ACC112 (cell line): ENCODE results near the gene CRNN.

ENCODE experiments used
- H2AFZ ChIP-seq: fragments of 200-600 bp; sonication (generic); one replicate; pipeline ENCODE4 v1.6.0; 2017; ENCODE audit warnings: antibody characterized with exemption, low read length; ENCODE audit not compliant: unreplicated experiment
- H3K27ac ChIP-seq: fragments of 200-600 bp; sonication (generic); 2 replicates; pipeline ENCODE4 v1.5.1; 2014; ENCODE audit warnings: low read depth, mild to moderate bottlenecking, antibody characterized with exemption, low read length, moderate library complexity
- H3K27me3 ChIP-seq: fragments of 200-600 bp; sonication (generic); 2 replicates; pipeline ENCODE4 v1.6.1; 2014; ENCODE audit warnings: mild to moderate bottlenecking, antibody characterized with exemption, low read length, moderate library complexity, mixed read lengths; ENCODE audit not compliant: insufficient read depth
- H3K36me3 ChIP-seq: fragments of 200-600 bp; sonication (generic); 2 replicates; pipeline ENCODE4 v1.6.1; 2016; ENCODE audit warnings: mild to moderate bottlenecking, antibody characterized with exemption, low read length, moderate library complexity, mixed read lengths; ENCODE audit not compliant: insufficient read depth
- H3K4me1 ChIP-seq: fragments of 200-600 bp; sonication (generic); one replicate; pipeline ENCODE4 v1.6.1; 2016; ENCODE audit warnings: low read length, mixed read lengths; ENCODE audit not compliant: insufficient read depth, unreplicated experiment, control insufficient read depth
- H3K4me3 ChIP-seq: fragments of 200-600 bp; sonication (generic); 2 replicates; pipeline ENCODE4 v1.5.1; 2014; ENCODE audit warnings: mild to moderate bottlenecking, low read depth, low read length
- H3K79me2 ChIP-seq: fragments of 200-600 bp; sonication (generic); one replicate; pipeline ENCODE4 v1.6.0; 2016; ENCODE audit warnings: low read length; ENCODE audit not compliant: control insufficient read depth, unreplicated experiment, insufficient read depth

The CRNN gene

DNA sequence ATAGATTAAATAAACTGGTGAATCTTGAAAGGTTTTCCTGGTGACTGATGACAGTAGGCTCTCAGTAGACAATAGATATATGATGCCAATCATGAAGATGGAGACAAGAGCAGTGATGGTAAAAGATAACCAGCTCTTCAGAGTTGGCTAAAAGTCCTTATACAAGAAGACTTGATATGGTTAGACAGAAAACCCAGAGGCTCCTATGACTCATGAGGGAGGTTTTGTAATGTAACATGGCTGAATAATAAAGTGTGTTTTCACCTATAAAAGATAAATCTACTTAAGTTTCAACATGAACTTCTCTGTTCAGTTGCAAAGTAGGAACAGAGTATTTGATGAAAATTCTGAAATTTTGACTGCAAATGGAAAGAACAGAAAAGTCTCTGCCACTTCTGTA is 12.7 kb upstream of the CRNN start:
- Histone ChIP-seq H2AFZ (no peak overlapping the region), H3K4me3 (no peak overlapping the region), H3K4me1 (no peaks in the 10 kb centered on the region), H3K36me3 (no peaks in the 10 kb centered on the region), H3K79me2 (no peaks in the 10 kb centered on the region), H3K27ac (no peak overlapping the region), H3K27me3 (no peaks in the 10 kb centered on the region)

DNA sequence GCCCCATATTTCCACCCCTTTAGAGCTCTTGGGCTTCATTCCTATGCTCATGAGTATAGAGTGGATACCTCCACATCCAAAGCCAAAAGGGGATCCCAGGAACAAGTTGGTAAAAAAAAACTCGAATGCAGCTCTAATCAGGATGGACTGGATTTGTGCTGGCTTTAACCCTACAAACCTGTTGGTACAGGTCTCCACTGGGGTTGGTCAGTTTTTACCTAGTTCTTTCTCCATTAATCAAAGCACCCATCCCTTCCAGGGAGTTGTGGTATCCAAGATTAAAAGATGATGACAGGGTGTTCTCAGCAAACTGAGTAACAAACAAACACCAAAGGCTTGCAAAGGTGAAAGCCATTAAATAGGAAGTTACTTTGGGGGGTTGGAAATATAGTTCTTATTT is 5.9 kb upstream of the CRNN start:
- no peak overlapping the region for H3K4me3 ChIP-seq
- H3K79me2 ChIP-seq = no peaks in the 10 kb centered on the region
- H3K27me3 ChIP-seq = peaks cover 38% of the 10 kb centered on the region
- H3K4me1 ChIP-seq = no peaks in the 10 kb centered on the region
- no peak overlapping the region for H2AFZ ChIP-seq
- no peaks in the 10 kb centered on the region for H3K36me3 ChIP-seq
- H3K27ac ChIP-seq = no peak overlapping the region

DNA sequence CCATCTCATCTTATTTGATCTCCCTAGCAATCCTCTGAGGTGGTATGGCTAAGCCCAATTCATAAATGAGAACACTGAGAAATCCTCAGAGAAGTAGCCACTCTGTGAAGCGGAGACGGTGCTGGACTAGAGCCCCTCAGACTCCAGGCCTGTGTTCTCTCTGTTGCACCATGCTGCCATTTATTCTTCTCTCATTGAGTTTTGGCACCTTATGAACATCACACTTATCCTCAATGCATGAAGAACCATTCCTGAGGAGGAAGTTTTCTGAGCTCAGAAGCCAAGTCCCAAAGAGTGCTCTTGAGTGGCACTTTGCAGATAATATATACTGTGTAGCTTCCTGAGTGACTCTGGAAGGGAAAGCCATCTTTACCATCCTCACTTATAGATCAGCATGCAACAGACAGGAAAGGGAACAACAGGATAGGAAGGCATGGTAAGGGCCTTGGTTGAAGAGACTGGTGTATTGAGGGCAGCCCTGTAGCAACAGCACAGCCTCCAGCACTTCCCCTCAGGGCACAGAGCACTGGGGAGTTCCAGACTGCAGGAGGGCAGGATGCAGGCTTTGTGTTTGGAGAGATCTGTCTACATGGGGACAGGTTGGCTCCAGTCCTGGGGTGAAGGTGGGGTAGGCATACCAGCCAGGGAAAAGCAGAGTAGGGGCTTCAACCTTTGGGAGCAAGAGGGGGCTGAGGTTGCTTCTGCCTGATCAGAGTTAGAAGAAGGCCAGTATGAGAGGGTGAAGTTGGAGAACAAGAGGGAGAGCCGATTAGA is 1.6 kb upstream of the CRNN start:
- no peaks in the 10 kb centered on the region for H3K36me3 ChIP-seq
- H3K79me2 ChIP-seq = no peaks in the 10 kb centered on the region
- no peaks in the 10 kb centered on the region for H3K4me1 ChIP-seq
- peaks cover 44% of the 10 kb centered on the region for H3K27me3 ChIP-seq
- no peak overlapping the region for H3K4me3 ChIP-seq
- H3K27ac ChIP-seq = no peak overlapping the region
- no peak overlapping the region for H2AFZ ChIP-seq

DNA sequence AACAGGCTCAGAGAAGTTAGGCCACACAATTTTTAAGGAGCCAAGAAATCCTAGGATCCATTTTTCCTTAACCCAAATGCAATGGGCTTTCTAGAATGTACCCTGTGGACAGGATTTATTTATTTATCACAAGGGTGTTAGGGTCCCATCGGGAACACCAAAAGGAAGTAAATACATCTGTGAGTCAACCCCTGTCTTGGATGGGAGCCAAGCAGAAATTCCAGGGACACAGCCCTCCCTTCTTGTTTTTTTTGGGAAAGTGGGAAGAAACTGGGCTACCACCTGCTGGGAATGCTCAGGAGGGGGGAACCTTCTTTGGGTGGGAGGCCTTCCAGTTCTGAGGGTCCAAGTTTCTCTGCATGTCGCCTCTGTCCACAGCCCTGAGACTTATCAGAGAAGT is 1.3 kb downstream of the CRNN start:
- Histone ChIP-seq H3K4me1 (no peaks in the 10 kb centered on the region), H3K4me3 (no peak overlapping the region), H2AFZ (no peak overlapping the region), H3K36me3 (no peaks in the 10 kb centered on the region), H3K79me2 (no peaks in the 10 kb centered on the region), H3K27ac (no peak overlapping the region), H3K27me3 (peaks cover 31% of the 10 kb centered on the region)

GRCh38 chr1:152411134-152411533 is 2.9 kb downstream of the CRNN start:
- Histone ChIP-seq H3K27ac (no peak overlapping the region), H2AFZ (no peak overlapping the region), H3K4me3 (no peak overlapping the region), H3K79me2 (no peaks in the 10 kb centered on the region), H3K36me3 (no peaks in the 10 kb centered on the region), H3K27me3 (peaks cover 25% of the 10 kb centered on the region), H3K4me1 (no peaks in the 10 kb centered on the region)

GRCh38 chr1:152410599-152410998 is 3.5 kb downstream of the CRNN start:
- Histone ChIP-seq H2AFZ (no peak overlapping the region), H3K27ac (no peak overlapping the region), H3K79me2 (no peaks in the 10 kb centered on the region), H3K4me1 (no peaks in the 10 kb centered on the region), H3K27me3 (peaks cover 24% of the 10 kb centered on the region), H3K36me3 (no peaks in the 10 kb centered on the region), H3K4me3 (no peak overlapping the region)

GRCh38 chr1:152410028-152410427 is 4.0 kb downstream of the CRNN start:
- Histone ChIP-seq H3K4me1 (no peaks in the 10 kb centered on the region), H3K4me3 (no peak overlapping the region), H3K27ac (no peak overlapping the region), H3K36me3 (no peaks in the 10 kb centered on the region), H3K79me2 (no peaks in the 10 kb centered on the region), H3K27me3 (peaks cover 24% of the 10 kb centered on the region), H2AFZ (no peak overlapping the region)

DNA sequence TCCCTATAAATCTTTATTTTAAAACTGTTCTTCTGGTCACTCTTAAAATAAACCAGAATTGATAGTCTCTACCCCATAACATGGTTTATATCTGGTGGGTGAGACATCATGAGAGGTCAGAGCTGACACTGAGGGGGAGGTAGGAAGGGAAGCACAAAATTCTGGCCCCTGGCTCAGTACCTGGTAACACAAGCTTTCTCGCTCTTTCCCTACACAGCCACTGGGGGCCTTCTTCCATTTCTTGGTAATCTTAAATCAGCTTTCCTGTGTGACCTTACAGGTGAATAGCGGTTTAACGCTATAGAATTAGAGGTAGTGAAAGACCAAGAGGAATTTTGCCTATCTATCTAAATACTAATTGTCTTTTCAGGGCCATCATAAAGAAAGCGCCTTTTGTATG is 5.4 kb downstream of the CRNN start:
- no peaks in the 10 kb centered on the region for H3K36me3 ChIP-seq

GRCh38 chr1:152398812-152399698 is 15.0 kb downstream of the CRNN start:
- Histone ChIP-seq H3K4me3 (no peak overlapping the region), H3K4me1 (no peaks in the 10 kb centered on the region), H3K27me3 (peaks cover 27% of the 10 kb centered on the region), H2AFZ (no peak overlapping the region), H3K27ac (no peak overlapping the region), H3K79me2 (no peaks in the 10 kb centered on the region), H3K36me3 (no peaks in the 10 kb centered on the region)

More for the DNA sequence above, 5.4 kb downstream of the CRNN start:
- Histone ChIP-seq H3K27ac (no peak overlapping the region), H3K4me1 (no peaks in the 10 kb centered on the region), H3K4me3 (no peak overlapping the region), H2AFZ (no peak overlapping the region), H3K27me3 (peaks cover 18% of the 10 kb centered on the region), H3K79me2 (no peaks in the 10 kb centered on the region)

DNA sequence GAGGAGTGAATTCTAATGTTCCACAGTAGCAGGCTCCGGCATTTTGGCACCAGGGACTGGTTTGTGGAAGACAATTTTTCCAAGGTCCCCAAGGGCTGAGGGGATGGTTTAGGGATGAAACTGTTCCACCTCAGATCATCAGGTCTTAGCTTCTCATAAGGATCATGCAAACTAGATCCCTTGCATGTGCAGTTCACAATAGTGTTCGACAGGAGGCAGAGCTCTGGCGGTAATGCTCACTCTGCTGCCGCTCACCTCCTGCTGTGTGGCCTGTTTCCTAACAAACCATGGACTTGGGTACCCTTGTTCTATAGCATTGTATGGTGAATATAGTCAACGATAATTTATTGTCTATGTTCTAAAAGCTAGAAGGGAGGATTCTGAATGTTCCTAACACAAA is 16.6 kb downstream of the CRNN start:
- Histone ChIP-seq H2AFZ (no peak overlapping the region), H3K36me3 (no peaks in the 10 kb centered on the region), H3K27me3 (peaks cover 33% of the 10 kb centered on the region; the same call in 1 of the 2 replicates), H3K27ac (no peak overlapping the region), H3K79me2 (no peaks in the 10 kb centered on the region), H3K4me1 (no peaks in the 10 kb centered on the region), H3K4me3 (no peak overlapping the region)

DNA sequence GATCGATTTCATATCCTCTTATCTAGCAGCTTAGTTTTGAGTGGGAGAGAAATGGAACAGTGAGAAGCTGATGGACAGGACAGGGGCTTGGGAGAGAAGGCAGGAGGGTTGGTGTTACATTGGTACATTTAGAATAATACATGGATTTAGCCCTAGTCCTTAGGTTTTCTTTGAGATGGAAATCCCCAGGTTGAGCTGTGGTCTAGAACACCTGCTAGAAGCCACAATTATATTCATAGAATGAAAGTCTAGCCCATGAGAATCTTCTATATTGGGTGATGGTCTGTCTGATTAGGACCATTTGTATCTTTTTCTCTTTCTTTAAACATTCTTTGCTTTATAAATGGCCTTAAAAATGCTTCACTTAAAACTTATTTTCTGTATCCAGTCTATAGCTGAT is 19.9 kb downstream of the CRNN start:
- Histone ChIP-seq H3K4me3 (no peak overlapping the region), H3K36me3 (no peaks in the 10 kb centered on the region), H2AFZ (no peak overlapping the region), H3K79me2 (no peaks in the 10 kb centered on the region), H3K27ac (no peak overlapping the region), H3K27me3 (peaks cover 41% of the 10 kb centered on the region), H3K4me1 (no peaks in the 10 kb centered on the region)
